Measurements from ENCODE around the gene MYO15B.
"Not testable (repeated sequence)": the region's sequence is repeated elsewhere in the genome, so short reads cannot be mapped to it uniquely, and the experiment has no call there.

MYO15B gene

DNA sequence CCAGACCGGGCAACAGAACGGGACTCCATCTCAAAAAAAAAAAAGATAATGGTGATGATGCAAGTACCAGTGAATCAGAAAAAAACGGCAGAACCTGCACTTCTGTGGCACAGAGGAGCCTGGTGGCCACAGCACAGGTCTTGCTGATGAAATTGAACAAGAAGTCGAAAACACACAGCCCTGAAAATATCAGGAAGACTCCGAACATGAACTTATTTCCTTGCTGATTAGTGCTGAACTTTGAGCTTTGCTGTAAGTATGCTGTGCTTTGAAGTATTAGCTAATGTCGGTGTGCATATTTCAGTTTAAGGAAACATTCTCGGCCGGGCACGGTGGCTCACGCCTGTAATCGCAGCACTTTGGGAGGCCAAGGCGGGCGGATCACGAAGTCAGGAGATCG is 10.9 kb upstream of the MYO15B start:
- Mint-ChIP-seq H3K4me1 (peaks cover 17% of the 10 kb centered on the region), H3K27ac (no peak overlapping the region), H3K9me3 (peaks cover 5% of the 10 kb centered on the region), H3K36me3 (ENCODE audit: low read depth) (no peaks in the 10 kb centered on the region), H3K27me3 (ENCODE audit: low read depth, poor library complexity) (peaks cover 8% of the 10 kb centered on the region), H3K4me3 (no peak overlapping the region)
- TF ChIP-seq, protein P1, sequence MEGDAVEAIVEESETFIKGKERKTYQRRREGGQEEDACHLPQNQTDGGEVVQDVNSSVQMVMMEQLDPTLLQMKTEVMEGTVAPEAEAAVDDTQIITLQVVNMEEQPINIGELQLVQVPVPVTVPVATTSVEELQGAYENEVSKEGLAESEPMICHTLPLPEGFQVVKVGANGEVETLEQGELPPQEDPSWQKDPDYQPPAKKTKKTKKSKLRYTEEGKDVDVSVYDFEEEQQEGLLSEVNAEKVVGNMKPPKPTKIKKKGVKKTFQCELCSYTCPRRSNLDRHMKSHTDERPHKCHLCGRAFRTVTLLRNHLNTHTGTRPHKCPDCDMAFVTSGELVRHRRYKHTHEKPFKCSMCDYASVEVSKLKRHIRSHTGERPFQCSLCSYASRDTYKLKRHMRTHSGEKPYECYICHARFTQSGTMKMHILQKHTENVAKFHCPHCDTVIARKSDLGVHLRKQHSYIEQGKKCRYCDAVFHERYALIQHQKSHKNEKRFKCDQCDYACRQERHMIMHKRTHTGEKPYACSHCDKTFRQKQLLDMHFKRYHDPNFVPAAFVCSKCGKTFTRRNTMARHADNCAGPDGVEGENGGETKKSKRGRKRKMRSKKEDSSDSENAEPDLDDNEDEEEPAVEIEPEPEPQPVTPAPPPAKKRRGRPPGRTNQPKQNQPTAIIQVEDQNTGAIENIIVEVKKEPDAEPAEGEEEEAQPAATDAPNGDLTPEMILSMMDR (IDR thresholded peaks at IDR 0.05): no peak
- DNase-seq: no peak

DNA sequence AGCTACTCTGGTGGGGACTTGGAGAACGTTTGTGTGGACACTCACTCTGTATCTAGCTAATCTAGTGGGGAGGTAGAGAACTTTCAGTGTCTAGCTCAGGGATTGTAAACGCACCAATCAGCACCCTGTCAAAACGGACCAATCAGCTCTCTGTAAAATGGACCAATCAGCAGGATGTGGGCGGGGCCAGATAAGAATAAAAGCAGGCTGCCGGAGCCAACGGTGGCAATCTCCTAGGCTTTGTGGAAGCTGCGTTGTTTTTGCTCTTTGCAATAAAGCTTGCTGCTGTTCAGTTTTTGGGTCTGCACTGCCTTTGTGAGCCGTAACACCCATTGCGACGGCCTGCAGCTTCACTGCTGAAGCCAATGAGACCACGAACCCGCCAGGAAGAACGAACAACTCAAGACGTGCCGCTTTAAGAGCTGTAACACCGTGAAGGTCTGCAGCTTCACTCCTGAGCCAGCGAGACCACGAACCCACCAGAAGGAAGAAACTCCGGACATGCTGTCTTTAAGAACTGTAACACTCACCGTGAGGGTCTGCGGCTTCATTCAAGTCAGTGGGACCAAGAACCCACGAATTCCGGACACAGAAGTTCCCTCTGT is 6.4 kb upstream of the MYO15B start:
- not testable (repeated sequence) for DNase-seq, H3K4me3 Mint-ChIP-seq
- H3K27me3 Mint-ChIP-seq (ENCODE audit: low read depth, poor library complexity): peaks cover 26% of the 10 kb centered on the region

DNA sequence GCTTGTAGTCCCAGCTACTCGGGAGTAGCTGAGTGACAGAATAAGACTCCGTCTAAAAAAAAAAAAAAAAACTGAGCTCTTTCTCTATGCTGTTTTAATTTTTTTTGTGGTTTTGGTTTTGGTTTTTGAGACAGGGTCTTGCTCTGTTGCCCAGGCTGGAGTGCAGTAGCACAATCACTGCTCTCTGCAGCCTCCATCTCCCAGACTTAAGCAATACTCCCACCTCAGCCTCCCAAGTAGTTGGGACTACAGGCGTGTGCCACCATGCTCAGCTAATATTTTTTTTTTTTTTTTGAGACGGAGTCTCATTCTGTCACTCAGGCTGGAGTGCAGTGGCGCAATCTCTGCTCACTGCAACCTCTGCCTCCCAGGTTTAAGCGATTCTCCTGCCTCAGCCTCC is 4.4 kb upstream of the MYO15B start:
- H3K9me3 Mint-ChIP-seq: peaks cover 22% of the 10 kb centered on the region
- H3K27me3 Mint-ChIP-seq (ENCODE audit: low read depth, poor library complexity): peaks cover 44% of the 10 kb centered on the region
- H3K36me3 Mint-ChIP-seq (ENCODE audit: low read depth); DNase-seq; H3K27ac Mint-ChIP-seq; H3K4me3 Mint-ChIP-seq: not testable (repeated sequence)
- peaks cover 14% of the 10 kb centered on the region for H3K4me1 Mint-ChIP-seq

More for the DNA sequence above, 6.4 kb upstream of the MYO15B start:
- not testable (repeated sequence) for H3K36me3 Mint-ChIP-seq (ENCODE audit: low read depth); H3K4me1 Mint-ChIP-seq
- Mint-ChIP-seq H3K27ac (peak overlapping the region; percentile 42), H3K9me3 (peaks cover 17% of the 10 kb centered on the region)

DNA sequence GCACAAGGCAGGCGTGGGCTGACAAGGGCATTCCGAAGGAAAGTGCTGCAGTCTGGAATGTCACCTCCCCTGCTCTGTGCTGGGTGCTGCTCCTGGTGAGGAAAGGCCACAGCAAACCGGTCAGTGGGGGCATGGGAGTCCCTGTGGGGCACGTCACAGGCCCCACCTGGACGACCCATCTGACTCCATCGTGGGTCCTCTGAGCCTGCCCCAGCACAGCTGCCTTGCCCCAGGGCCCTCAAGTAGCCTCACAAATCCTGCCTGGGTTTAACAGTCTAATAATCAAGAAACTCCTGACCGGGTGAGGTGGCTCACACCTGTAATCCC is 2.8 kb upstream of the MYO15B start:
- Mint-ChIP-seq H3K9me3 (peaks cover 22% of the 10 kb centered on the region), H3K27me3 (ENCODE audit: low read depth, poor library complexity) (peaks cover 48% of the 10 kb centered on the region), H3K27ac (no peak overlapping the region), H3K36me3 (ENCODE audit: low read depth) (no peaks in the 10 kb centered on the region), H3K4me3 (no peak overlapping the region), H3K4me1 (peaks cover 10% of the 10 kb centered on the region)
- TF ChIP-seq, protein P1 (IDR thresholded peaks at IDR 0.05): no peak
- DNase-seq: no peak

DNA sequence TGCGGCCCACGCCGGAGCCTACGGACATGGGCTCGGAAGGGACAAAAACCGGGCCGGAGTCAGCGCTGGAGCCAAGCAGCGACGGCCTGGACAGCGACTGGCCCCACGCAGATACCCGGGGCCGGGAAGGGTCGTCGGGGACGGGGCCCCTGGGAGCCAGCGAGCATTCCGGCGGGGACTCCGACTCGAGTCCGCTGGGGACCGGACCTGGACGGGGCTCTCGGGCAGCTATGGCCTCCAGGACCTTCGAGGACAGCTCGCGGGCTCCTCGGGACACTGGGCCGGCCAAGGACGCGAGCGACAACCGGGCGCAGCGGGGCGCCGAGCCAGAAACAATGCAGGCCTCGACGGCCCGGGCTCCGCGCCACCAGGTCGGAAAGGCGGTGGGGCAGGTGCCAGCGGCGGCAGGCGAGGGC is 1.0 kb downstream of the MYO15B start:
- Mint-ChIP-seq H3K4me3 (peak overlapping the region; percentile 40), H3K27ac (no peak overlapping the region), H3K4me1 (peaks cover 12% of the 10 kb centered on the region)

DNA sequence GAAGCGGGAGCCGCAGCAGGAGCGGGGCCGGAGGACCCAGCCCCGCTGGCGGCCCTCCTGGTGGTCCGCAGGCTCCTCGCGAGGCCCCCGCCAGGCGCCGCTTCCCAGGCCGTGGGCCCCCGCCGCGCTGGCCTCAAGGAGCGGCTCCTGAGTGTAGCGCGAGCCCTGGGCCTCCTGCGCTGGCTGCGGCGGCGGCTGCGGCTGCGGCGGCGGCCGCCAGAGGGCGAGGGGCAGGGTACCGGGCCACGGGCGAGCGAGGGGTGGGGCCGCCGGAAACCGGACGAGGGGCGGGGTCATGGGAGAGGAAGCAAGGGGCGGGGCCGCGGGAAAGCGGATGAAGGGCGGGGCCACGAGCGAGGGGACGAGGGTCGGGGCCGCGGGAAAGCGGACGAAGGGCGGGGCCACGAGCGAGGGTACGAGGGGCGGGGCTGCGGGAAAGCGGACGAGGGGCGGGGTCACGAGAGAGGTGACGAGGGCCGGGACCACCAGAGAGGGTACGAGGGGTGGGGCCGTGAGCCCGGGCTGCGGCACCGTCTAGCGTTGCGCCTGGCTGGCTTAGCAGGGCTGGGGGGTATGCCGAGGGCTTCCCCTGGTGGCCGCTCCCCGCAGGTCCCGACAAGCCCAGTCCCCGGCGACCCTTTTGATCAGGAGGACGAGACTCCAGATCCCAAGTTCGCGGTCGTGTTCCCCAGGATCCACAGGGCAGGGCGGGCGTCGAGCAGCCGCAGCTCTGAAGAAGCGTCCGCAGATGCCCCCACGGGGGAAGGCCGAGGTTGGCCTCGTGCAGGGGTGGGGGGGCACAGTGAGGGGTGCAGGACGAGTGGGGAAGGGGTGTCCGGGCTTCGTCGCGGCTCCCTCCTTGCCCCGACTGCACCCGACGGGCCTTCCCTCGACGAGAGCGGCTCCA is 1.7 kb downstream of the MYO15B start:
- Mint-ChIP-seq H3K4me1 (peaks cover 12% of the 10 kb centered on the region), H3K4me3 (peak overlapping the region; percentile 61), H3K36me3 (ENCODE audit: low read depth) (no peaks in the 10 kb centered on the region), H3K27ac (no peak overlapping the region), H3K9me3 (peaks cover 17% of the 10 kb centered on the region), H3K27me3 (ENCODE audit: low read depth, poor library complexity) (peaks cover 35% of the 10 kb centered on the region)
- DNase-seq: peak; percentile 100
- TF ChIP-seq, protein P1 (IDR thresholded peaks at IDR 0.05): peak; percentile 41

More for the DNA sequence above, 1.0 kb downstream of the MYO15B start:
- Mint-ChIP-seq H3K36me3 (ENCODE audit: low read depth) (no peaks in the 10 kb centered on the region), H3K9me3 (peaks cover 17% of the 10 kb centered on the region), H3K27me3 (ENCODE audit: low read depth, poor library complexity) (peaks cover 40% of the 10 kb centered on the region)
- DNase-seq: no peak
- TF ChIP-seq, protein P1 (IDR thresholded peaks at IDR 0.05): no peak
